ENCODE measurements around the gene GRIA2. TPM values are rescaled to one million over a fixed set of nuclear protein-coding genes. Genes with fewer than 3 reads are reported as not detected.
A peak's percentile ranks its signal among the peaks of the same experiment; 100 is the strongest.

Gene GRIA2
- total and polyA plus RNA-seq, 4 donors: 0.28 TPM; not detected in 3

GRCh38 chr4:157196046-157196445 lies 24.5 kb upstream of the GRIA2 start:
- H3K4me1 ChIP-seq (ENCODE audit: control insufficient read depth in 4 of 4, insufficient read depth in 4 of 4, low read length in 3 of 4): no peaks in the 10 kb centered on the region
- H3K27me3 ChIP-seq (ENCODE audit: control insufficient read depth in 4 of 4, insufficient read depth in 4 of 4, low read length in 3 of 4): no peaks in the 10 kb centered on the region
- no peak overlapping the region for H3K9ac ChIP-seq (ENCODE audit: low read depth in 1 of 2, low read length in 2 of 2)
- no peak overlapping the region for H3K27ac ChIP-seq (ENCODE audit: low read depth in 1 of 2, low read length in 2 of 2)
- no peak overlapping the region for H3K4me3 ChIP-seq (ENCODE audit: low read depth in 1 of 3, low read length in 3 of 3)
- no peak for DNase-seq (ENCODE audit: low spot score)
- no peaks in the 10 kb centered on the region for H3K36me3 ChIP-seq (ENCODE audit: control insufficient read depth in 4 of 4, insufficient read depth in 3 of 4, low read depth in 1 of 4, low read length in 3 of 4)
- WGBS: 81% methylated on average over 1 of the region's 1 CpG
- H3K9me3 ChIP-seq (ENCODE audit: control insufficient read depth in 4 of 4, low read length in 3 of 4): no peaks in the 10 kb centered on the region
- TF ChIP-seq HNF4A (conservative IDR thresholded peaks at IDR 0.05): no peak
- TF ChIP-seq FOXA2 (IDR thresholded peaks at IDR 0.05): no peak
- TF ChIP-seq JUND (IDR thresholded peaks at IDR 0.05): no peak
- TF ChIP-seq HNF4G (IDR thresholded peaks at IDR 0.05): no peak
- no peak for TF ChIP-seq EGR1 (IDR thresholded peaks at IDR 0.05; ENCODE audit: low read depth in 2 of 2)
- TF ChIP-seq ATF3 (IDR thresholded peaks at IDR 0.05): no peak
- no peak for TF ChIP-seq FOXA1 (IDR thresholded peaks at IDR 0.05)
- TF ChIP-seq REST (IDR thresholded peaks at IDR 0.05): no peak
- TF ChIP-seq MAX (IDR thresholded peaks at IDR 0.05): no peak
- no peak for TF ChIP-seq RAD21 (IDR thresholded peaks at IDR 0.05)
- no peak for TF ChIP-seq SP1 (IDR thresholded peaks at IDR 0.05)
- TF ChIP-seq GABPA (IDR thresholded peaks at IDR 0.05 in 1 of 2, conservative IDR thresholded peaks at IDR 0.05 in 1 of 2): no peak
- TF ChIP-seq NR2F2 (IDR thresholded peaks at IDR 0.05): no peak
- TF ChIP-seq RXRA (IDR thresholded peaks at IDR 0.05): no peak

- DNase-seq (ENCODE audit: low spot score): no peak
Observed at GRCh38 chr4:157204634-157205244, 15.8 kb upstream of the GRIA2 start.

More at GRCh38 chr4:157204634-157205244, 15.8 kb upstream of the GRIA2 start:
- Histone ChIP-seq H3K36me3 (ENCODE audit: control insufficient read depth in 4 of 4, insufficient read depth in 3 of 4, low read depth in 1 of 4, low read length in 3 of 4) (no peaks in the 10 kb centered on the region), H3K9ac (ENCODE audit: low read depth in 1 of 2, low read length in 2 of 2) (no peak overlapping the region), H3K4me3 (ENCODE audit: low read depth in 1 of 3, low read length in 3 of 3) (no peak overlapping the region), H3K9me3 (ENCODE audit: control insufficient read depth in 4 of 4, low read length in 3 of 4) (no peaks in the 10 kb centered on the region), H3K27ac (ENCODE audit: low read depth in 1 of 2, low read length in 2 of 2) (no peak overlapping the region), H3K4me1 (ENCODE audit: control insufficient read depth in 4 of 4, insufficient read depth in 4 of 4, low read length in 3 of 4) (no peaks in the 10 kb centered on the region), H3K27me3 (ENCODE audit: control insufficient read depth in 4 of 4, insufficient read depth in 4 of 4, low read length in 3 of 4) (no peaks in the 10 kb centered on the region)
- WGBS: 71% methylated on average over 17 of the region's 17 CpGs
- TF ChIP-seq CTCF (IDR thresholded peaks at IDR 0.05; ENCODE audit: low read depth, low read length, missing input control) (peak; percentile 19), EGR1 (IDR thresholded peaks at IDR 0.05; ENCODE audit: low read depth in 2 of 2) (no peak), TAF1 (conservative IDR thresholded peaks at IDR 0.05) (no peak), RAD21 (IDR thresholded peaks at IDR 0.05) (peak in 1 of 2 donors; percentile 58)
